GM19193 (cell line): Measurements from ENCODE around the gene IL12RB1.

Experiments used
- POLR2A ChIP-seq: IDR thresholded peaks from 4 replicates; pipeline ENCODE4 v1.6.1; 2011; ENCODE audit not compliant: insufficient read depth, insufficient read length; ENCODE audit errors: extremely low read depth

The IL12RB1 gene

GRCh38 chr19:18072335-18072734 is 14.4 kb downstream of the IL12RB1 start:
- TF ChIP-seq POLR2A, result no peak

DNA sequence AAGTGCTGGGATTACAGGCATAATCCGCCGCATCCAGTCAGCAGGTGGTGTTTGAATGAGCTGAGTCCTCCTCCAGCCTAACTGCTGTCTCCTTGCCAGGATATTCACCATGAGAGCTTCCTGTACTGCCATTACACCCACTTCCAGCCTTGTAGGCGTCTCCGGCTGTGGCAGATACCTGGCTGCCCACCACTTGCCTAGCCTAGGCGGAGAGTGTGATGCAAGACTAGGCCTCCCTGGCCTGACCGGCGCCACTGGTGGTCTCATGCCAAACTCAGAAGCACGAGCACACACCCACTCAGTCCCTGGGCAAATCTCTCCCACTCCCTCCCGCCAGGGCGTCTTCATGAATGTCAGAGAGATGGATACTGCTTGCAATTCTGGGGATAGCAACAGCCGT is 16.6 kb downstream of the IL12RB1 start:
- TF ChIP-seq POLR2A, result no peak

DNA sequence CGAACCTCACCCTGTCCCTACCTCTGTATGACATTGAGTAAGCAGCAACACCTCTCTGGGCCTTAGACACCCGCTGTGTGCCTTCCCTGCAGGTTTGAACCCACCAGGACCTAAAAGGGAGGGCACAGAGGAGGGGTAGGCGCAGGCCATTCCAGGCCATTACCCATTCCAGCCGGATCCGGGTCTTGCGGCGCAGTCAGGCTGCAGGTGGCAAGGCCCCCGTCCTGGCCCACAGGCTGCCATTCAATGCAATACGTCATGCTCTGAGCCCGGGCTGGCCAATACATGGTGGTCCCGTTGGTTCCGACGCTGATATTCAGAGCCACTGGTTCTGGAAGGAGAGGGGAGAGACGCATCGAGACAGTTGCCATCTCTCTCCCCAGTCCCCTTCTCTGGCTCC is 17.4 kb downstream of the IL12RB1 start:
- TF ChIP-seq POLR2A, result no peak

DNA sequence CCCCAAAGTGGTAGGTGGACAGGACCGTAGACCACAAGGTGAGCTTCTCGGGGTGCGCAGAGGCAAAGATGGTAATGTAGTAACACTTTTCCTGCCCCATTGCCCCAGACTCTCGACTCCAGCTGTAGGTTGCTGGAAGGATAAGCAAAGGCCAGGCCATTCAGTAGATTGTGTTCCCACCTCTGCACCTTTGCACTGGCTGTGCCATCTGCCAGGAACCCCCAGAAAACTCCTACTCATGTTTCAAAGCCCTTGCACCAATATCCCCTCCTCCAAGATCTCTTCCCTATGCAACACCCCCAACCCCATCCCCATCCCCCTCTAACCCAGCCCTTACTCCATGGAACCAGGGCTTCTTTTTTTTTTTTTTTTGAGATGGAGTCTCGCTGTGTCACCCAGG is 18.3 kb downstream of the IL12RB1 start:
- no peak for TF ChIP-seq POLR2A

- TF ChIP-seq POLR2A, result no peak
These were observed 21.6 kb downstream of the IL12RB1 start for GRCh38 chr19:18065173-18065495.

DNA sequence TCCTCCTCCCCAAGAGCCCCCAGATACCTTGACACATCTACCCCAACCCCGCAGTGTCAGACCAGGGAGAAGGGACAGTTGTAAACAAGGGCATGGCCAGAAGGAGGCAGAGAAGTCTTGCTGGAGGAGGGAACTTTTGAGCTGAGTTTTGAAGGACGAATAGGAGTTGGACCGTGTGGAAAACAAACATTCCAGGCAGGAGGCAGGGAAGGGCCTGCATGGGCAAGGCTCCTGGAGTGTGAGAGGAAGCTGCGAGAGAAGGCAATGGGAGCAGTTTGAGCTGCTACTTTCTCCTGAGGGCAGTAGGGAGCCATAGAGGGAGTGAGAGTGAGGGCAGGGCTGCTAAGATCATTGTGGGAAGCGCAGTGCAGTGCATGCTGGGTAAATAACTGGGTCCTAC is 23.3 kb downstream of the IL12RB1 start:
- no peak for TF ChIP-seq POLR2A

GRCh38 chr19:18062028-18062427 is 24.7 kb downstream of the IL12RB1 start:
- TF ChIP-seq POLR2A, result no peak

DNA sequence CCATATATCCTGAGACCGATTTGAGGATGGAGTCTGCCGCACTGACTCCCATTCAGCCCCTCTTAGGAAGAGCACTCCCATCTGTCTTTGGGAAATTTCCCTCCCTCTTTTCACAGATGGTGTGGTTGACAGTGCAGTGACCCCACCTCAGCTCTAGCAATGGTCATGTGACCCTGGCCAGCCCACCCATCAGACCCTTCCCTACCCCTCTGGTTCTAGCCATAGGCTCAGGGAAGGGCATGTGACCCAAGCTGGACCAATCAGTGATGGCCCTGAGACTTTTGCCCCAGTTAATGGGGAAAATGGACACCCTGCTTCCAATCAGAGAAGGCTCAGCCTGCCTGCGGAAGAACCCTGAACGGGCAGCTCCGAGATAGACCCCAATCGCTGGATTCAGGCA is 26.3 kb downstream of the IL12RB1 start:
- no peak for TF ChIP-seq POLR2A

- TF ChIP-seq POLR2A, result no peak
These were observed 26.8 kb downstream of the IL12RB1 start for GRCh38 chr19:18059902-18060301.

GRCh38 chr19:18059297-18059696 is 27.4 kb downstream of the IL12RB1 start:
- no peak for TF ChIP-seq POLR2A

- TF ChIP-seq POLR2A, result no peak
These were observed 28.3 kb downstream of the IL12RB1 start for GRCh38 chr19:18058208-18059009.

GRCh38 chr19:18057557-18057956 is 29.2 kb downstream of the IL12RB1 start:
- no peak for TF ChIP-seq POLR2A

GRCh38 chr19:18055967-18056366 is 30.8 kb downstream of the IL12RB1 start:
- no peak for TF ChIP-seq POLR2A

DNA sequence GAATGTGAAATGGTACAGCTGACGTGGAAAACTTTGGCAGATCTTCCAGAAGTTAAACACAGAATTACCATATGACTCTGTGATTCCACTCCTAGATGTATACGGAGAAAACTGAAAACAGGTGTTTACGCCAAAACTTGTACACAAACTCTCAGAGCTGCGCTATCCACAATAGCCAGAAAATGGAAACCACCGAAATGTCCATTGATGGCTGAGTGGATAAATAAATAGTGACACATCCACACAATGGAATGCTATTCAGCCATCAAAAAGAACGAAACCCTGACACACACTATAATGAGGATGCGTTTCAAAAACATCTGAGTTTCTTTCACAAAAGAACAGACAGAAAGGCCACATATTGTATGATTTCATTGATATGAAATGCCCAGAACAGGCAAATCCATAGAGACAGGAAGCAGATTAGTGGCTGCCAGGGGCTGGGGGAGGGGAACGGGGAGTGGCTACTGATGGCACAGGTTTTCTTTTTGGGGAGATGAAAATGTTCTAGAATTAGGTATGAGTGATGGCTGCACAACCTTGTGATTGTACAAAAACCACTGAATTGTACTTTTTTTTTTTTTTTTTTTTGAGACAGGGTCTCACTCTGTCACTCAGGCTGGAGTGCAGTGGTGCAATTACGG is 33.0 kb downstream of the IL12RB1 start:
- TF ChIP-seq POLR2A, result no peak

- TF ChIP-seq POLR2A, result no peak
These were observed 34.8 kb downstream of the IL12RB1 start for GRCh38 chr19:18051887-18052286.

DNA sequence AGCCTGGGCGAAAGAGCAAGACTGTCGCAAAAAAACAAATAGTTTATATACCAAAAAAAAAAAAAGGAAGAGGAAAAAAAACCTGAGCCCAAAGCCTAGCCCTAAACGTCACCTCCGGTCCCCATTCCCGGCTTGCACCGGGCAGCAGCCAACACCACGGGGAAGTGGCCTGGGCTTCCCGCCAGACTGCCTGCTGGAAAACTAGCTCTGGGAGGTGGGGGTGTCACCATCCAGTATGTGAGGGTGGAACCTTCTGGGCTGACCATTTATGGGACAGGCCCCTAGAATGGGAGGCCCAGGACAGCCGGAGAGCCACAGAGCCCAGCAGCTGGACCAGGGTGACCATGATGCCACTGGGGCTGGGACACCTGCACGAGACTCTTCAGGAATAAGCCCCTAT is 37.3 kb downstream of the IL12RB1 start:
- no peak for TF ChIP-seq POLR2A
